IMR-90 (cell line): ENCODE measurements around the gene RNGTT. TPM values are rescaled to one million over a fixed set of nuclear protein-coding genes. Genes with fewer than 3 reads are reported as not detected.

Experiments
- ATAC-seq: fragments of 200-7000 bp; cut with Tn5 transposase; 2 replicates; pipeline ENCODE4 v1.9.1; 2020; ENCODE audit warnings: low read depth, mild to moderate bottlenecking, moderate library complexity
- BruUV-seq: library from RNA; stranded (reverse); fragments of 400-500 nt; replicated peaks from 2 replicates; lab custom pipeline; 2021; lab: Mats Ljungman, UMichigan
- CTCF ChIA-PET: fragments of 300-600 bp; formaldehyde crosslinking; extraction: SDS; loops from one replicate; lab custom pipeline; 2021; ENCODE audit warnings: antibody characterized with exemption; lab: Yijun Ruan, JAX
- POLR2A ChIA-PET: fragments of 300-600 bp; sonication (Branson Sonifier 250); formaldehyde crosslinking; loops from one replicate; lab custom pipeline; 2022; ENCODE audit warnings: antibody characterized with exemption; ENCODE audit not compliant: unreplicated experiment; lab: Charles Lee
- DNase-seq: peaks from one replicate; pipeline ENCODE4 v3.0.0; 2013
- H2AFZ ChIP-seq: replicated peaks from 2 replicates; pipeline ENCODE3; 2013; ENCODE audit warnings: low read length, mild to moderate bottlenecking; ENCODE audit not compliant: poor library complexity
- H2AK5ac ChIP-seq: 2 replicates; pipeline ENCODE4 v1.6.1; 2013; ENCODE audit warnings: low read depth, low read length, inconsistent platforms
- H2AK9ac ChIP-seq: replicated peaks from 2 replicates; pipeline ENCODE3; 2013; ENCODE audit warnings: mild to moderate bottlenecking, low read depth, low read length, moderate library complexity; ENCODE audit not compliant: poor library complexity
- H2BK120ac ChIP-seq: 2 replicates; pipeline ENCODE4 v1.6.1; 2013; ENCODE audit warnings: low read depth, low read length, inconsistent platforms
- H2BK15ac ChIP-seq: 3 replicates; pipeline ENCODE4 v1.6.1; 2013; ENCODE audit warnings: low read depth, low read length, inconsistent platforms
- H2BK20ac ChIP-seq: 2 replicates; pipeline ENCODE4 v1.6.1; 2013; ENCODE audit warnings: low read depth, mild to moderate bottlenecking, inconsistent platforms, low read length, moderate library complexity
- H2BK5ac ChIP-seq: 2 replicates; pipeline ENCODE4 v1.6.1; 2013; ENCODE audit warnings: mild to moderate bottlenecking, low read depth, low read length, inconsistent platforms; ENCODE audit not compliant: poor library complexity, severe bottlenecking
- H3K14ac ChIP-seq: replicated peaks from 2 replicates; pipeline ENCODE4 v1.6.1; 2013; ENCODE audit warnings: low read depth, low read length, inconsistent platforms
- H3K18ac ChIP-seq: 2 replicates; pipeline ENCODE4 v1.6.1; 2013; ENCODE audit warnings: low read depth, low read length, control low read depth
- H3K23ac ChIP-seq: 2 replicates; pipeline ENCODE4 v1.6.1; 2013; ENCODE audit warnings: low read depth, low read length, inconsistent platforms
- H3K27ac ChIP-seq: 2 replicates; pipeline ENCODE4 v1.5.1; 2013; ENCODE audit warnings: mild to moderate bottlenecking, control low read depth, low read length; ENCODE audit not compliant: insufficient read depth
- H3K27me3 ChIP-seq: 2 replicates; pipeline ENCODE4 v1.6.1; 2013; ENCODE audit warnings: low read length; ENCODE audit not compliant: control insufficient read depth, insufficient read depth
- H3K36me3 ChIP-seq: 2 replicates; pipeline ENCODE4 v1.6.1; 2013; ENCODE audit warnings: low read length, mixed read lengths; ENCODE audit not compliant: control insufficient read depth, insufficient read depth
- H3K4ac ChIP-seq: 2 replicates; pipeline ENCODE4 v1.6.1; 2013; ENCODE audit warnings: low read depth, low read length, inconsistent platforms
- H3K4me1 ChIP-seq: 2 replicates; pipeline ENCODE4 v1.6.1; 2013; ENCODE audit warnings: low read length, mixed read lengths; ENCODE audit not compliant: control insufficient read depth, insufficient read depth
- H3K4me2 ChIP-seq: 2 replicates; pipeline ENCODE4 v1.6.1; 2013; ENCODE audit warnings: low read depth, mild to moderate bottlenecking, control low read depth, low read length, moderate library complexity
- H3K4me3 ChIP-seq: 2 replicates; pipeline ENCODE4 v1.5.1; 2013; ENCODE audit warnings: low read depth, mild to moderate bottlenecking, control low read depth, low read length, moderate library complexity; ENCODE audit not compliant: insufficient read depth
- H3K56ac ChIP-seq: 2 replicates; pipeline ENCODE4 v1.6.1; 2013; ENCODE audit warnings: low read length, inconsistent platforms; ENCODE audit not compliant: insufficient read depth; ENCODE audit errors: extremely low read depth
- H3K79me1 ChIP-seq, 2 experiments: 2 replicates each; pipeline ENCODE4 v1.6.1; 2013; ENCODE audit warnings: low read length in 2 of 2, inconsistent platforms in 1 of 2, low read depth in 1 of 2
- H3K9ac ChIP-seq: 2 replicates; pipeline ENCODE4 v1.6.1; 2013; ENCODE audit warnings: low read depth, low read length, control low read depth
- H3K9me1 ChIP-seq: 2 replicates; pipeline ENCODE4 v1.6.1; 2013; ENCODE audit warnings: low read length, inconsistent platforms; ENCODE audit not compliant: insufficient read depth
- H3K9me3 ChIP-seq: 2 replicates; pipeline ENCODE4 v1.6.1; 2013; ENCODE audit warnings: low read length; ENCODE audit not compliant: control insufficient read depth, insufficient read depth
- H4K20me1 ChIP-seq: 2 replicates; pipeline ENCODE4 v1.6.1; 2013; ENCODE audit warnings: low read length, inconsistent platforms; ENCODE audit not compliant: insufficient read depth
- H4K5ac ChIP-seq: 2 replicates; pipeline ENCODE4 v1.6.1; 2013; ENCODE audit warnings: mild to moderate bottlenecking, low read depth, low read length, control low read depth
- H4K8ac ChIP-seq, 2 experiments: 2 replicates each; pipeline ENCODE4 v1.6.1; 2013; ENCODE audit warnings: low read depth in 2 of 2, low read length in 2 of 2, control low read depth in 1 of 2, inconsistent platforms in 1 of 2
- H4K91ac ChIP-seq: 2 replicates; pipeline ENCODE4 v1.6.1; 2013; ENCODE audit warnings: low read depth, low read length, inconsistent platforms; ENCODE audit not compliant: insufficient read depth
- RFX5 ChIP-seq: IDR thresholded peaks from 2 replicates; pipeline ENCODE4 v1.8.0; 2012; ENCODE audit warnings: low read depth, mild to moderate bottlenecking, low read length, moderate library complexity
- WGBS, 2 experiments: methylation state at CpG; one replicate each; pipeline versions ENCODE4 v1.1.5 to v1.1.7; 2013; ENCODE audit warnings: missing lambda C conversion rate in 2 of 2; ENCODE audit not compliant: insufficient read length in 1 of 2; ENCODE audit errors: extremely low coverage in 2 of 2; 5-methylcytosine and 5-hydroxymethylcytosine counted together
- dilution Hi-C: fragments of 300-500 bp; cut with HindIII; formaldehyde crosslinking; loops from one replicate; pipeline ENCODE4 v1.14.3; 2018; ENCODE audit warnings: low sequenced_read_pairs; ENCODE audit not compliant: unreplicated experiment
- in situ Hi-C: fragments of 300-500 bp; cut with MboI; formaldehyde crosslinking; loops from 3 replicates; pipeline ENCODE4 v1.14.3; 2019; ENCODE audit warnings: low sequenced_read_pairs, inconsistent platforms, mixed read lengths
- intact Hi-C: fragments of 100-400 bp; cut with micrococcal nuclease; formaldehyde crosslinking; loops from 2 replicates; pipeline ENCODE4 v1.10.0; 2022
- polyA plus RNA-seq, 3 experiments: library from polyadenylated mRNA; depleted of rRNA; stranded (reverse); fragments of >200 nt; gene quantifications; 2 replicates each; pipeline ENCODE4 v1.2.3, GENCODE V29; 2012; ENCODE audit warnings: low replicate concordance in 1 of 3
- total RNA-seq: library from RNA; depleted of rRNA; stranded (reverse); fragments of >200 nt; gene quantifications from 2 replicates; pipeline ENCODE4 v1.2.3, GENCODE V29; 2012

RNGTT gene
- total and polyA plus RNA-seq, 2 of the 4 experiments (the other 2 are of a cell fraction): 5.4 to 21.7 TPM

- Histone ChIP-seq H2AK9ac (no peak overlapping the region), H3K4me1 (peaks cover 2% of the 10 kb centered on the region; the same call in 1 of the 2 replicates), H2AFZ (no peak overlapping the region), H3K36me3 (no peaks in the 10 kb centered on the region), H3K4me3 (no peak overlapping the region), H3K27me3 (no peaks in the 10 kb centered on the region), H4K20me1 (no peaks in the 10 kb centered on the region), H2BK20ac (no peak overlapping the region), H2BK15ac (no peak overlapping the region), H4K8ac (no peak overlapping the region), H2BK5ac (no peak overlapping the region), H2AK5ac (no peak overlapping the region), H3K18ac (no peak overlapping the region), H3K9me3 (no peaks in the 10 kb centered on the region), H4K91ac (no peak overlapping the region), H3K56ac (no peak overlapping the region), H3K9me1 (no peaks in the 10 kb centered on the region), H3K23ac (no peak overlapping the region), H3K79me1 (no peaks in the 10 kb centered on the region), H3K4ac (no peak overlapping the region), H3K27ac (no peak overlapping the region), H3K14ac (no peak overlapping the region), H3K9ac (no peak overlapping the region), H2BK120ac (no peak overlapping the region), H4K5ac (no peak overlapping the region), H3K4me2 (no peak overlapping the region)
- in situ Hi-C loops: no loop called here
- WGBS, 2 experiments: no CpG with 5 or more reads among the region's 2 CpGs
- no peak for DNase-seq
- ChIA-PET CTCF (interaction anchor here (1.0 kb wide), 1 partner anchor 248 kb away, joined by 3 read pairs; no protein-coding TSS in a partner anchor), POLR2A (no interaction called here)
- ATAC-seq: no peak
- dilution Hi-C loops: no loop called here
- no peak for TF ChIP-seq RFX5
- BruUV-seq: no TSS peak
- intact Hi-C loops: no loop called here
Measured at GRCh38 chr6:88623531-88623930, 339.9 kb downstream of the RNGTT start.
